NCI-H526 treated with DMSO at 0.1 percent for 48 hours (cell line): Measurements from ENCODE around the gene RUNX1.
A peak's percentile ranks its signal among the peaks of the same experiment; 100 is the strongest.

Experiments
- DNase-seq: peaks from one replicate; lab custom pipeline; 2025; lab: John Stamatoyannopoulos, UW

The RUNX1 gene

DNA sequence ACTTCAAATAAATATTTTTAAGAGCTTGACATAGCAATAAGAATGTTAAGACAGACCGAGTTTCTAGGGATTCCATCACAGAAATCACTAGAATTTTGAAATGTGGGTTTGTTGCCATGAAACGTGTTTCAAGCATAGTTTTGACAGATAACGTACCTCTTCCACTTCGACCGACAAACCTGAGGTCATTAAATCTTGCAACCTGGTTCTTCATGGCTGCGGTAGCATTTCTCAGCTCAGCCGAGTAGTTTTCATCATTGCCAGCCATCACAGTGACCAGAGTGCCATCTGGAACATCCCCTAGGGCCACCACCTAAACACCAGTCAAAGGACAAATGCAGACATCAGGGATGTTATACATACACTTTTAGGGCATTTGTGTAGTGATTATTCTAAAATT, 168.7 kb downstream of the RUNX1 start:
- DNase-seq, result no peak

DNA sequence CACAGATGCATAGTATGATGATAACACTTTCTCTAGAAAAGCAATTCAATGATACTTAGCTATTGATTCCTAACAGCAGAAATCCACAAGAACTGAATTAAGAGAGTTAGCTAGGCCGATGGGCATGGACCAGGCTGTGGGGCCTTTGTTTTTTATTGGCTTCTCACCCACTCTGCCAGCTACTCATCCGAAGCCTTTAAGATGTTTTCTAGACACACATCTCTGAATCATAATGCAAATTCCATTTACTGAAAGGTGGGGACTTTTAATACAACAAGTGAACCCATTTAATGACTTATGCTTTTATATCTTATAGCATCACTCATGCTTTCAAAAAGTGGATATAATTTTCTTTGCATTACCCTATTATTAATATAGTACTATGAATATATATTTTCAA, 170.2 kb downstream of the RUNX1 start:
- no peak for DNase-seq

DNA sequence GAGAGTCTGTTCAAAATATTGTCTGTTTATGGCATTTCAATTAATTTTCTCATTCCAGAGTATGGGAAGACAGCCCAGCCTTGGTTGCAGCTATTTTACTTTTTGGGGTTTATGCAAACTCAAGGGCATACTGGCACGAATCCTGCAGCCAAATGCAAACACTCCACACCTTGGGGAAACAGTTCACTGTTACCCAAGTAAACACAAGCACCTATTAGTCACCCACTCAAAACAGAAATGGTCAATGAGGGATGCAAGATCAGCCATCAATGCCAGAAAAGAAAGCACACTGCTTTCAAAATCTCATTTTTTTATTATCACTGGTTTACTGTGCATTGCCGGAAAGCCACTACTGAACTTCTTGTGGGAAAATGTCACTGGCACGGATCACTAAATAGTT, 170.6 kb downstream of the RUNX1 start:
- DNase-seq, result no peak

DNA sequence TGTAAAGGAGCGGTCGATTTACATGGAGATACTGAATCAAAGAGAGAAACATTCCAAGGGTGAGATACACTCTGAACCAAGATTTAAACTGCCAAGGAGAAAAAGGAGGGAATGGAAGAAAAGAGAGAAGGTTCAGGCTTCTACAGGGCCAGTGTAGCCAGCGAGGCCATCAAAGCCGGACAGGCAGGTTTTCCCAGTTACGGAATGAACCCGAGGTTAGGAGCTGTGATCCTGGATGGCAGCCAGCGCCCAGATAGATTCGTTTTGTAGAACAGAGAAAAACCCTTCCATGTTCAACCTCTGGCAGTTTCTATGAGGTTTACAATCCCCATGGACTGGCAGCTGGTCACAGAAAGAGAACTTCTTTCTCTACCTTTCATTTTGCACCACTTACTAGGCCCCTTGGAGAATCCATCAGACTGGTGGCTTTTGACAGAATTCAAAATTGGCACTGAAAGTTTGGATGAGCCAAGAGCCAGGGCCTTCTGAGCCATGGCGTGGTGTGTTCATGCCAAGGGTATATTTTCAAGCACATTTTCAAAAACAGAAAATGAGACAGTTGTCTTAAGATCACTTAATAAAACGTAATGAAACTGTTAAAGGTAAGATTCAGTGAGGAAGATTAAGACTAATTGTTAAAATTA, 171.5 kb downstream of the RUNX1 start:
- DNase-seq, result no peak

DNA sequence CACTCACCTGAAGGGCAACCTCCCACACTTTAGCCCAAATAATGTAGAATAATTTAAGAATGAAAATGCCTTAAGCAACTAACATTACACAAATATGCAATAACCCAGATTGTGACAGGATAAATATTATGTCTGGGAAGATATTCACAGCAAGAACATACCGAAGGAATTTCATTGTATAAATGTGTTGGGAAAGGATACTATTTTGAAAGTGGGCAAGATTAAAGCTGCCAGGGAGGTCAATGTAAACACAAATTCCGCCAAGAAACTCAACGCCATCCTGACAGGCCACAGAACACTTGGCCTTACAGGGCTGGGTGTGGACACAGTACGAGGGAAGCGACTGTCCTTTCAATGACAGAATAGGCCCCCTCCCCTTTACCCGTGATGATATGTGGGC, 173.3 kb downstream of the RUNX1 start:
- DNase-seq, result no peak

DNA sequence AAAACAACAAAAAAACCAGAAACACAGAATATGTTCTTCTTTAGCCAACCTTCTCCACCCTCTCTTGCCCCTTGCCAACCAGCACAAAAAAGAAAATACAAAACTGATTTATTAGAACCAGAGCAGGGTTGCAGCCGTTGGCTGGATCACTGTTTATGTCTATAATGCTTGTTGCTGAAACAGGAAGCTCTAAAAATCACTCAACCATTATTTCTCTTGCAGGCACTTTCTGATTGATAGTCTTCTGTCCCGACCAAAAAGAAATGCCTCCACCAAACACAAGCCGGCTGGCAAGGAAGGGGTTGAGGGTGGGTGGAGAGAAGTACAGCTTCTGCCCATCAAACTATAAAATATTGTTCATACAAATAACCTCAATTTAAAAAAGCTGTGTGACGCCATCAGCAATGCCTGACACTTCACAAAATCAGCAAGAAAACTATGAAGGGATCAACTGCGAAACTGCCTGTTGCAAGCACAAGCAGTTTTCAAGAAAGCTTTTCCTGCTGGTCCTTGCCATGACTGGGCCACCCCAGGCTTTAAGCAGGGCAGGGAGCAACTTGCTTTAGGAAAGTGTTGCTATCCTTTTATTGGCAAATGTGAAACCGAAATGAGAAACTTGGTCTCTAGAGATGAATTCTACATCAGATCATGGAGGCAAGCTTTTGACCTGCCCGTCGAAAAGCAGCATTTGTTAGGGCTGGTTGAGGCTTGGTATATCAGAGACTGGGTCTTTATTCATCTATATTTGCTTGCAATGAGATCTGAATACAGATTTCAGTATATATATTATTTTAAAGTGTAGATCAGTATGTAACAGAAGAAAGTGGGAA, 174.2 kb downstream of the RUNX1 start:
- DNase-seq, result no peak

DNA sequence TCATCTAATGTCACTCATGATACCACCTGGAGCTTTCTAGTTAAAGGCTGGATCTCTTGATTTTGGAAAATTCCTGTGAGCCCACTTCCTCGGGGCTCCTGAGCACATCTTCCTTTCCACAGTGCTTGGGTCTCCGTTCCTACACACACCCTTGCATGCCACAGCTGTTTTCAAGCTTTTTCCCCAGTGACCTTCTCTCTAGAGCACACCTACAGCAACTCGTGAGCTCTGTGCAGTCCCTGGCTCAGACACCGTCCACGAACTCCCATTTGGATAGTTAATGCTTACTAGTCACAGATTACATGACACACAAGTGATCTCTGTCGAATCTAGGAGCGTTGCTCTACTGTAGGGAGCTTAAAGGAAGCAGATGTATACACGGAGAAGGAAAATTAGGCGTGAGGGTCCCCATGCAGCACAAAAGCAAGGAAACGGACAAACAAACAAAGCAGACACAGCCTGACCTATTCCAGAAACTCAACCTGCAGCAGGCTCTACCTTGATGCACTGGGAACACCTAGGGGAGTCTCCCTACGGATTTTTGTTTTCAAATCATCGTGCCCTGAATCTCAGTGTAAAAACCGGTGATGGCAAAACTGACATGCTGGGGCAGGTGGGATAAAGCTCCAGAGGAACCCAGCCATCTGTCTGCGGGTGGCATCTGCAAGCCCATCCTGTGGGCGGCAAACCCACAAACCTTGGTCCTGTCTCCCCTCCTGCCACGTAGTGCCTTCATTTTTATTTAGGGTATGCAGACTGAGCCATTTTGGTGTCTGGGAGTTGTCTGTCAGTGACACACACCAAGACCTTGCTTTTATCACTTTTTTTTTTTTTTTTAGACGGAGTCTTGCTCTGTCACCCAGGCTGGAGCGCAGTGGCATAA, 177.8 kb downstream of the RUNX1 start:
- no peak for DNase-seq

DNA sequence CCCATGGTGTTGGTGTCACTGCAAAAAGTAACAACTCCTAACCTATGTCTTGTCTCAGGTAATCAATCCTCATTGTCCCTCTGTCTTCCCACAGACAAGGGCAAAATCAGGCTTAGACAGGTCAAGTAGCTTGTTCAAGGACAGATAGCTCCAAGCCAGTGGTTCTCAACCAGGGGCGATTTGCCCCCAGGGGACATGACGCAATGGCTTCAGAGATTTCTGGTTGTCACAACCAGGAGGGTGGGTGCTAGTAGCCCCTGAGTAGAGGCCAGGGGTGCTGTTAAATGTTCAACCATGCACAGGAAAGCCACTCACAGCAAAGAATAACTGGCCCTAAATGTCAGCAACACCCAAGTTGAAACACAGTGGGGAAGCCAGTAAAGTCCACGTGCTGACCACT, 178.9 kb downstream of the RUNX1 start:
- DNase-seq, result no peak

DNA sequence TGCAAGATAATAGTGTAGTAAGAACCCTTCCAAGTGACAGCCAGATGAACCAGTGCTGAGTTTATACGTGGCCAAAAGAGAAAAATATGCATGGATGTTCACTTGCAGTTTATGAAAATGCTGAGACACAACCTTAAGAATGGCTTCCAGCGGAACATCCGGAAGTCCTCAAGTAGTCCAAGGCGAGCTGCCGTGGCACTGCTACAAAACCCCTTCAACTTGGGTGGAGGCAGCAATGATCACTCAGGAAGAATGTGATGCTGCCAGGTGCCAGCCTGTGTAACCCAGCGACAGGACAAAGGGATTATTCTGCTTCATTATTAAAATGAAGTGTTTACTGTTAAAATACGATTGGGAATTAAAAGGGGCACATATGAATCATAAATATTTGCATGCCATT, 179.6 kb downstream of the RUNX1 start:
- DNase-seq, result peak; percentile 72

DNA sequence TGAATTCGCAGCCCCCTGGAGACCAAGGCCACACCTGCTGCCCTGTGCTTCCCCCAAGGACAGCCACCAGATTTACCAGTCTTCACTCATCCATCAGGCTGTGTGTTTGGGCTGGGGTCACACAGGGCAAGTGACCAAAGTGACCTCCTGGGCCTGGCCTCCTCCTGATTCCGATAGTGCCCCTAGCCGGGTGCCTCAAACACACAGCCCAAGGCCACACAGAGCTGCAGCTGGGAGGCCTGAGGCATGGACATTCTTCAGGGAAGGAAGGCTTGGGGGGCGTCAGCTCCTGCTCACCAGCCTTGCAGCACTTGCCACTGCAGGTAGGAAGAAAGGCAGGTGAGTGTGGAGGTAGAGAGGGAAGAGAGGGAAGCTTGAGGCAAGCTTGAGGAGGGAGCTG, 181.3 kb downstream of the RUNX1 start:
- DNase-seq, result no peak

DNA sequence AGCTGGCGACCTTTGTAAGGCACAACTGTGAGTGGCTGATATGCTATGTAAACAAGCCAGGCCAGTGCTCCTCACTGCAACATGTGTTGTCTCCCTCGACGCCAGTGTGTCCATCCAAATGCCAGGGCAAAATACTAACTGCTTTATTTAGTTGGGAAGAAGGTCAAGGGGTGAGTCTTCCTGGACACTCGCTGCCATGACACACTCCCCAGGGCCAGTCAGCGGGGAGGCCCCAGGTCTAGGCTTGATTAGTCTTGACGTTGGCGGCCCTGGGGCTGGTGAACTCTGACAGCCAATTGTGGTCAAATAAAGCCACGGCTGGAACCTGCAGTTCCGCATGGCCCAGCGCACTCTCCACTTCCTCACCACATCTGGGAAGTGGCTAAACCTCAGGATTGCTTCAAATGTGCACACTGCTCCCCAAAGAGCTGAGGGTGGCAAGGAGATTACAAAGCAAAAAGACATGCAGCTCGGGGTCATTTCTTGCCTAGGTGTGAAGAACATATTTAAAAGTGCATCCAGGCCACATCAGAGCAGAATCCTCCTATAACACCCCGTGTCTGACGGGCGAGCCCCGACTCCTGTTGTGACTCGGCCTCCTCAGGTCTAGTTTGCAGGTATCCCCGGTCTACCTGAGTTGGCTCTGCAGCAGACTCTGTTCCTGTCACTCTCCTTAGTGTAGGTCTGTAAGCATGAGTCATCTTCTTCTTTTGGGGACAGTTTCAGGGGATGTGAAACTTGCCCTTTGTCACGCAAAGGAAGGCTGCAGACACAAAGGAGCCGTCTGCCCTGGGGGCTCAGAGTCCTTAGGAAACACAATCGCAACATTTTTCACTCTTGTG, 183.5 kb downstream of the RUNX1 start:
- DNase-seq, result no peak

DNA sequence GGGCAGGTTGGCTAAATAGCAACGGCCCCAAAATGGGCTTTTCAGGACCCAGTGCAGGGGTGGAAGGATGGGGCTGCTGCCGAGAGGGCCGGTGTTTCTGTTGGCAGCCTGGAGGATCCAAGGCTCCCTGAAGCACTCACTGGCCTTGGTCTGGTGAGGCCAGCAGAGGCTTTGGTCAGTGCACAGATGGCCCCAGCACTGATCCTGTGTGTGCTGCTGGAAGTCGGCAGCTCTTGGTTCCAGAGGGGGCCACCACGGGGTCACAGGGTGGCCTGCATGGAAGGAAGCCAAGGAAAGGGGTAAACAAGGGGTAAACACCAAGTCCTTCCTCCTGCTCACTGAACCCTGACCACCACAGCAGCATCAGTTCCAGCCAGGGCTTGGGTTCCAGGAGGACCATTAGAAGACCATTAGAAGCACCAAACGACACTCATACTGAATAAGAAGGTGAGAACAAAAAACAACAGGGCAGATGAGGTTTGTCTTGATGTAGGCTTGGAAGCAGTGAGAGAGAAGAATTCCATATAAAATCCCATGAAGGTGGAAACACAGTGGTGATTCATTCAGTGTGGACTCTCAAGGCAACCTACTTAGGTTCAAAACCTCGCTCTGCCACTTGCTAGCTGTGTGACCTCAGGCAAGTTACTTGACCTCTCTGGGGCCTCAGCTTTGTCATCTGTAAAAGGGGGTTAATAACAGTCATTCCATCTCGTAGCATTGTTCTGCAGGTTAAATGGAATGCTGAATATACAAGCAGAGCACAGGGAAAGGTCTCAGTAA, 184.5 kb downstream of the RUNX1 start:
- DNase-seq, result no peak

DNA sequence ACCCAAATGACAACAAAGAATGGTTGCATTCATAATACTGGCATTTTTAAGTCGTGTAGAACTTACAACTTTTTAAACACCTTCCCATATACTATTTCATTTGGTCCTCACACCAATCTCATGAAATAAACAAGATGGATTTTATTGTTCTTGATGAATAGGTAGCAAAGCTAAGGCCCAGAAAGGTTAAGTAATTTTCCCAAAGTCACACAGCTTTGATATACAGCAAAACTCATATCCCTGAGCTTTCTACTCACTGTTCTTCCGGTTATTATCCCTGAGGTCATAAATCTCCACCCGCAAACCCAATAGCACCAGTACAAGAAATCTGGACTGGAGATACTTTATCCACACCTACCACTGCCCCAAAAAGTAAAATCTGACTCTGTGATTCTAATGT, 186.2 kb downstream of the RUNX1 start:
- DNase-seq, result no peak

DNA sequence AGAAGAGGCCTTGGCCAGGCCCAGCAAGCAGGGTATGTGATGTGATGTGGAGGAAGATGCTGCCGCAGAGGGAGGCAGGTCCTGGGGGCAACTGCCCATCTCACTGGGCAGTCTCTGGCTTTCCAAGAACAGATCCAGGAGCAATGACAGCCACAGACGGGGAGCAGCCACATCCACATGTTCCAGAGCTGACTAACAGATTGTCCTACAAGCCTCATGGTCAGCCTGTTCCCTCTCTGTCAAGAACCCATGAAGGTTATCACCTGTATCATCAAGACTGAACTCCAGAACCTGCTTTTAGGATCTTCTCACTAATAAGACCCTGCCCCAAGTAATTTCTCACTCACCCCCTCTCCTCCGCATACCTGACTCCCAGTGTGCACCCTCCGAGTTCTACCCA, 187.8 kb downstream of the RUNX1 start:
- no peak for DNase-seq

DNA sequence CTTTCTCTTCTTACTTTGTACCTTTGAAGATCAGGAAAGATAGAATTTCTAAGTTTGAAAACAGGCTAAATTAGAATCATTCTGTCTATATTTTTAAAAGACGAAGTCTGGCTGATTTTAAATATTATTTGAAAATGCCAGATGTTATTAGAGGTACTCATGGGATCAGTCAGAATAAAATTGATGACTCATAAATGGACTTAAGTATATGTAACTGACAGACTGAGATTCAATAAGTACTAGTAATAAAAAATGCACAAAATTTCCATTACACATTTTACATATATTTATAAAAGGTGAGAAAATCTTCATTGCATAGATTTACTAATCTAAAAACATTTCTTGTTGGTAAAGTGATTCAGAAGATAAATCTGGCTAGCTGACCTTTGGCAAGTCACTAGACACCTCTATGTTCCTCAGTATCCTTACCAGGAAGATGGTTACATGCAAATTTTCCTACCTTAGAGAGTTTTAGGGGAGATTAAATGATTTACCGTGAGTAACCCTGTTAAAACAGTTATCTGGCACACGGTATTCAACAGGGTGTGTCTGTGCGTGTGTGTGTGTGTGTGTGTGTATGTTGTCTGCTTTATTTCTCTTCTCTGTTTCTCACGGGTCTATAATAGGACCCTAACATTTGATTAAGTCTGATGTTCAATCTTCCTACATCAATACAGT, 189.0 kb downstream of the RUNX1 start:
- no peak for DNase-seq

DNA sequence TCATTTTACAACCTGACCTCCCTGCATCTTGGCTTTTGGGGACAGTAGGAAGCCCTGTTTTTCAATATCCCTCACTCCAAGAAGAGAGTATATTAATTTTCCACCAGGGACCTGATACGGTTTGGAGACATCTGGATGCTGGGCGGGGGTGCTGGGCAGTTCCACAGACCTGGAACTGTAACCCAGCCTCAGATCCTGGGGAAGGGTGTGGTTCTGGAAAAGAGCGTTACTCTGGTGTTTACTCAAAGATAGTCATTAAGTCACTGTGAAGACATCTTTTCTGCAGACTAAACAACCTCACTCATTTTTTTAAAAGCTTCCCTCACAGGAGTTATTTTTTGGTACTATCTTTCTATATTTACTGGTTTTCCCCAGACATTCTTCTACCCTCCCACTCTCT, 190.5 kb downstream of the RUNX1 start:
- DNase-seq, result no peak

DNA sequence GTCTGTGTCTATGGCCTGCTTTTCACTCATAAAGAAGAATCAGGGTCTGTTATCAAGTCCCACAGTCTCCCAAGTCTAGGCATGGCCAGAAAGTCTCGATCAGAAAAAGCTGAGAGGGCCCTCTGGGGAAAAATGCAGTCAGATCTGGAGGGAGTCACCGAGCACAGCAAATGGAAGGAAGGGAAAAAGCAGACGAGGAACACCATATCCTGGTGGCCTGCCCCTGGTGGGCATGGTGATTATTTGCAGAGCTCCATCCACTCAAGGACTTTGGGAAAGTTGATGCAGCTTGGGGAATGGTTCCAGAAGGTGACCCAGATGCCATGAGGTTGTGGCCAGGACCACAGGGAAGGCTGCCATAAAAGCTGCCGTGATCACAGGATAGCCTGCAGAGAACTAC, 191.2 kb downstream of the RUNX1 start:
- DNase-seq, result no peak

DNA sequence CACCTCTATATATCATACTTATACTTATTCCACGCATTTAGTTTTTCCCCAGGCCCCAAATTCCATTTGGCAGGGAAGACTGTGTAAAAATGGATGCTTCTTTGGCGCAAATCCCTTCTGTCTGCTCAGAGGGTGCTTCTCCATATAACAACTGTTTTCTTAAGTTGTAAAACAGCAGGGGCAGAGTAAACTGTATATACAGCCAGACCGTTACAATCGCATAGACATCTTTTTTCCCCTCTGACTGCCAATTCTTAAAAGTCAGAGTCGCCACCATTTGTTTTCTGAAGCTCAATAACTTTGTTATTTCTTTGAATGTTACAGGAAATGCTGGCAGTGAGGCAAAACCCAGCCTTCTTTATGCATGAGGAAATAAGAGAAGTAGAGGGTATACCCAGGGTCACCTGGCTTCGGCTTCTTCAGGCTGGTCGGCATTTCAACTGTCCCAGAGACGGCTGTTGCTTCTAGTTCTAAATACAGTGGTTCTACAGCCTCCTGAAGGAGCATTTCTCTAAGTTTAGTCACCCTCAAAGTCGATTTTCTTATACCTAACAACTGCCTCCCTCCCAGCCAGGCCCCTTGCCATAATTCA, 191.9 kb downstream of the RUNX1 start:
- no peak for DNase-seq

DNA sequence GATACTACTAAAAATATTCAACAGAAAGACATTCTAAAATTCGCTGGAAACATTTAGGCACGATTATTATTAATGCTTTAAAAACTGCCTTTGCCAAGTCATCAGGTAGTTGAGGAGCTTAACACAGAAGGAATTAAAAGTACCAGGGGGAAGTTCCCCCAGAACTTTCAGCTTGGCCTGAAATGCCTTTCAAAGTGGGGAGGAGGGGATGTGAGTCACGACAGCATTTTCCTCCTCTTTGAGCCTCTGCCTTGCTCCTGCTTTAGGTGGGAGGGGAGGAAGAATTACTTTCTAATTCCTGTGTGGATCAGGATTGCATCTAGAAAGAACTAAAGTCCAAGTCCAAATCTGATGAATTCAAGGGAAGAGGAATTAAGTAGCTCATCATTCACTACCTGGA, 196.7 kb downstream of the RUNX1 start:
- DNase-seq, result no peak

DNA sequence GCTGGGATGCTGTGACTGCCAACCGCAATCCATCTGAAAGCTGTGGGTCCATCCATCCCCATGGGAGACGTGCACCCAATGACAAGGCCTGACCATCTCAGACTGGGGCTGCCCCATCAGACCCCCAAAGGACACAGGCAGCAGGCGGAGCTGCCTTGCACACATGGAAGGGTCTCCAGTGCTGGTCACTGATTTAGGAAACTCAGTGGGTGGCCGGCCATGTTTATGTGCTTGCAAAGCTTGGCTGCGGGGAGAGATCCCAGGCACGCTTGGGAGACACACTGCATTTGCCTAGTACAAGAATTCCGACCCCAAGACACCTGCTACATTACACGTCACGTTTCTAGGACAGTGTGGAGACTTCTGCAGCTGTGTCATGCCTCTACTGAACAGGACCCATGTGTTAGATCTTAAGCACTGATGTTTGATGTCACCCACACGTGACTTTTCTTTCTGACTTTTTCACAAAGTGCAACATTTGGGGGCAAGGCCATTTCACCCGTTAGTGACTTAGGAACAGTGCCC, 198.9 kb downstream of the RUNX1 start:
- DNase-seq, result no peak
